Measurements from ENCODE around the gene CAMKK1. TPM values are rescaled to one million over a fixed set of nuclear protein-coding genes. Genes with fewer than 3 reads are reported as not detected.

CAMKK1 gene
- total RNA-seq, 1 experiment from 2014 or later, result 10.1 TPM

DNA sequence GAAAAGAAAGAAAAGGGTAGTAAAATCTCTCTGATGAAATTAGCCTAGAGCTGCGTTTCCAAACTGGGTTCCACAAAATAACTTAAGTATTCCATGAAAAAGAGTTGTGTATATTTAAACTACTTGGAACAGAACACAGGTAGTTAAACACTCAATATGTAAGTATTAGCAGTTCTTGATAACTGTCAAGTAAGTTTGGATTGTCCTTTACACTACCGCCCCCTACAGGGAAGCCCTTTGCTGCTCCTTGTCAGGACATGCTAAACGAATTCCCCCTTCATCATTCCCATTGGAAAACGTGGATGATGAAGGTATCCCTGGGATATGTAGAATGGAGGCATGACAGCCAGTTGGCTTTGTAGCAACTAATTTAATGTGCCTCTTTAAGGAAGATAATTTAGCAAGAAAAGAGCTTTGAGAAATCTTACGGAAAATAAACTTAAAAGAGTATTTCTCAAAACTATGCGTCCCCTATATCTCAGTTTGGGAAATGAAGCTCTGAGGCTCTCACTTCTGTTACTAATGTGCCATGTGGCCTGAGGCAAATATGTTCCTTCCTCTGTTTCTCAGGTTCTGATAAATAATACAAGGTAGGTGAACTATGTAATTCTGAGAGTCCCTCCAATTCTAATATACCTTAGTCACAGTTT is 65.6 kb downstream of the CAMKK1 start:
- no peaks in the 10 kb centered on the region for H3K4me1 ChIP-seq (ENCODE audit: insufficient read depth, low read length)
- H3K36me3 ChIP-seq (ENCODE audit: low read depth, low read length), result peaks cover 25% of the 10 kb centered on the region
- H3K4me3 ChIP-seq (ENCODE audit: low read length), result no peak overlapping the region
- no peak overlapping the region for H3K27ac ChIP-seq (ENCODE audit: low read length)
- intact Hi-C loops (cut with micrococcal nuclease), result loop anchor here (1.0 kb wide), 1 partner anchor 90 kb away; no protein-coding TSS in a partner anchor
- TF ChIP-seq EZH2phosphoT487 (IDR thresholded peaks at IDR 0.05; ENCODE audit: borderline replicate concordance, low read length), result no peak
- TF ChIP-seq, protein P1, sequence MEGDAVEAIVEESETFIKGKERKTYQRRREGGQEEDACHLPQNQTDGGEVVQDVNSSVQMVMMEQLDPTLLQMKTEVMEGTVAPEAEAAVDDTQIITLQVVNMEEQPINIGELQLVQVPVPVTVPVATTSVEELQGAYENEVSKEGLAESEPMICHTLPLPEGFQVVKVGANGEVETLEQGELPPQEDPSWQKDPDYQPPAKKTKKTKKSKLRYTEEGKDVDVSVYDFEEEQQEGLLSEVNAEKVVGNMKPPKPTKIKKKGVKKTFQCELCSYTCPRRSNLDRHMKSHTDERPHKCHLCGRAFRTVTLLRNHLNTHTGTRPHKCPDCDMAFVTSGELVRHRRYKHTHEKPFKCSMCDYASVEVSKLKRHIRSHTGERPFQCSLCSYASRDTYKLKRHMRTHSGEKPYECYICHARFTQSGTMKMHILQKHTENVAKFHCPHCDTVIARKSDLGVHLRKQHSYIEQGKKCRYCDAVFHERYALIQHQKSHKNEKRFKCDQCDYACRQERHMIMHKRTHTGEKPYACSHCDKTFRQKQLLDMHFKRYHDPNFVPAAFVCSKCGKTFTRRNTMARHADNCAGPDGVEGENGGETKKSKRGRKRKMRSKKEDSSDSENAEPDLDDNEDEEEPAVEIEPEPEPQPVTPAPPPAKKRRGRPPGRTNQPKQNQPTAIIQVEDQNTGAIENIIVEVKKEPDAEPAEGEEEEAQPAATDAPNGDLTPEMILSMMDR (conservative IDR thresholded peaks at IDR 0.05; ENCODE audit: low read depth, low read length), result peak; percentile 85
- BruUV-seq (replicated peaks), result no TSS peak
- no peaks in the 10 kb centered on the region for H3K9me2 ChIP-seq (replicated peaks; ENCODE audit: low read length)
- H3F3A ChIP-seq (ENCODE audit: low read length, unreplicated experiment), result no peaks in the 10 kb centered on the region
- no peaks in the 10 kb centered on the region for H3K9me3 ChIP-seq (ENCODE audit: low read length)
- DNase-seq (peak; percentile 75), ATAC-seq (0 out of 2 replicates have a peak, but pooled peaks have one; percentile 27)
- H2AFZ ChIP-seq (ENCODE audit: low read length), result no peak overlapping the region
- H3K79me2 ChIP-seq (ENCODE audit: low read length), result no peaks in the 10 kb centered on the region
- POLR2A ChIA-PET (ENCODE audit: unreplicated experiment), result no interaction called here
- H3K9ac ChIP-seq (ENCODE audit: low read length), result no peak overlapping the region
- CTCF ChIA-PET, result interaction anchor here (1.6 kb wide), 1 partner anchor 90 kb away, joined by 6 read pairs; no protein-coding TSS in a partner anchor
- no peak overlapping the region for H3K4me2 ChIP-seq (ENCODE audit: low read length)
- H4K20me1 ChIP-seq (ENCODE audit: low read length), result no peaks in the 10 kb centered on the region
- H3K27me3 ChIP-seq (ENCODE audit: low read length), result no peaks in the 10 kb centered on the region

DNA sequence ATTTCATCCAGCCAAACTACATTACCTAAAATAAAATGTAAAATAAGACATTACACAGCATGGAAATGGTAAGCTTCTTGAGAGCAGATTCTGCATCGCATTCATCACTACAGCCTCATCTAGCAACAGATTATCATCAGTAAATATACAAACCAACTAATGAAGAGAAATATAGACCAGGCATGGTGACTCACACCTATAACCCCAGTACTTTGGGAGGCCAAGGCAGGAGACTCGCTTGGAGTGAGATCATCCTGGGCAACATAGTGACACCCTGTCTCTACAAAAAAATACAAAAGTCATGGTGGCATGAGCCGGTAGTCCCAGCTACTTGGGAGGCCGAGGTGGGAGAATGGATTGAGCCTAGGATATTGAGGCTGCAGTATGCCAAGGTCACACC is 66.7 kb downstream of the CAMKK1 start:
- ATAC-seq, result peak; percentile 35; the same call in 1 of the 2 replicates
- DNase-seq, result no peak
- no peaks in the 10 kb centered on the region for H3K9me2 ChIP-seq (replicated peaks; ENCODE audit: low read length)
- H3F3A ChIP-seq (ENCODE audit: low read length, unreplicated experiment), result no peaks in the 10 kb centered on the region
- H3K9ac ChIP-seq (ENCODE audit: low read length), result no peak overlapping the region
- no peak for TF ChIP-seq EZH2phosphoT487 (IDR thresholded peaks at IDR 0.05; ENCODE audit: borderline replicate concordance, low read length)
- TF ChIP-seq, protein P1 (conservative IDR thresholded peaks at IDR 0.05; ENCODE audit: low read depth, low read length), result no peak
- no peak for TF ChIP-seq EZH2 (IDR thresholded peaks at IDR 0.05; ENCODE audit: low read length, unreplicated experiment)
- no peak overlapping the region for H3K4me3 ChIP-seq (ENCODE audit: low read length)
- CTCF ChIA-PET, result no interaction called here
- H3K9me3 ChIP-seq (ENCODE audit: low read length), result no peaks in the 10 kb centered on the region
- H3K36me3 ChIP-seq (ENCODE audit: low read depth, low read length), result peaks cover 33% of the 10 kb centered on the region
- intact Hi-C loops (cut with micrococcal nuclease), result no loop called here
- H3K27me3 ChIP-seq (ENCODE audit: low read length), result no peaks in the 10 kb centered on the region
- H3K27ac ChIP-seq (ENCODE audit: low read length), result no peak overlapping the region
- BruUV-seq (replicated peaks), result no TSS peak
- no peaks in the 10 kb centered on the region for H3K79me2 ChIP-seq (ENCODE audit: low read length)
- no peaks in the 10 kb centered on the region for H4K20me1 ChIP-seq (ENCODE audit: low read length)
- H2AFZ ChIP-seq (ENCODE audit: low read length), result no peak overlapping the region
- H3K4me2 ChIP-seq (ENCODE audit: low read length), result no peak overlapping the region
- H3K4me1 ChIP-seq (ENCODE audit: insufficient read depth, low read length), result no peaks in the 10 kb centered on the region
- POLR2A ChIA-PET (ENCODE audit: unreplicated experiment), result no interaction called here

DNA sequence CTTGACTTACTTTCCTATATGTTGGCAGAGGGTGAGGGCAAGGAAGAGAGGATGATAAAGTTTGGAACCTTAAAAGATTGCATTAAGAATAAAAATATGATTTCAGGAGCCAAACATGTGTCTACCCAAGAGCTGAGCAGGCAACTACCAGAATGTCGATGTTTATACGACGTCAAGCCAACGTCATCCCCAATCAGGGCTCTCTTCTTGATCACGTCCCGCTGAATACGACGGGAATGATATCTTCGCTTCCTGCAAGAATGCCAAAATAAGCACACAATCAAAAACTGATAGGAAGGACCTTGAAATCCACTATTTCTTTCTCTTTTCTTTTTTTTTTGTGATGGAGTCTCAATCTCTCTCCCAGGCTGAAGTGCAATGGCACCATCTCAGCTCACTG is 71.8 kb downstream of the CAMKK1 start:
- CTCF ChIA-PET, result no interaction called here
- BruUV-seq (replicated peaks), result no TSS peak
- intact Hi-C loops (cut with micrococcal nuclease), result no loop called here
- POLR2A ChIA-PET (ENCODE audit: unreplicated experiment), result no interaction called here
- Histone ChIP-seq H3K4me1 (ENCODE audit: insufficient read depth, low read length) (0 out of 2 replicates have a peak, but pooled peaks cover 8% of the 10 kb centered on the region), H3K27ac (ENCODE audit: low read length) (no peak overlapping the region), H3K9me3 (ENCODE audit: low read length) (no peaks in the 10 kb centered on the region), H4K20me1 (ENCODE audit: low read length) (no peaks in the 10 kb centered on the region), H3K9ac (ENCODE audit: low read length) (no peak overlapping the region), H3K9me2 (replicated peaks; ENCODE audit: low read length) (no peaks in the 10 kb centered on the region), H3K4me3 (ENCODE audit: low read length) (no peak overlapping the region), H3K36me3 (ENCODE audit: low read depth, low read length) (peaks cover 37% of the 10 kb centered on the region), H3F3A (ENCODE audit: low read length, unreplicated experiment) (no peaks in the 10 kb centered on the region), H3K27me3 (ENCODE audit: low read length) (no peaks in the 10 kb centered on the region), H3K79me2 (ENCODE audit: low read length) (no peaks in the 10 kb centered on the region), H3K4me2 (ENCODE audit: low read length) (no peak overlapping the region), H2AFZ (ENCODE audit: low read length) (no peak overlapping the region)
- TF ChIP-seq, protein P1 (conservative IDR thresholded peaks at IDR 0.05; ENCODE audit: low read depth, low read length), result no peak
- TF ChIP-seq EZH2phosphoT487 (IDR thresholded peaks at IDR 0.05; ENCODE audit: borderline replicate concordance, low read length) (no peak), EZH2 (IDR thresholded peaks at IDR 0.05; ENCODE audit: low read length, unreplicated experiment) (no peak)
- ATAC-seq (no peak), DNase-seq (no peak)

Data from PC-3 (cell line).